GM10248 (cell line): Measurements from ENCODE around the gene SLMAP.

Experiments used
- CTCF ChIA-PET: fragments of 300-600 bp; sonication (Branson Sonifier 250); formaldehyde crosslinking; extraction: SDS; loops from one replicate; lab custom pipeline; 2021; ENCODE audit warnings: antibody characterized with exemption; lab: Yijun Ruan, JAX
- POLR2A ChIA-PET: fragments of 350-650 bp; sonication (Branson Sonifier 250); formaldehyde crosslinking; extraction: SDS; loops from one replicate; lab custom pipeline; 2020; ENCODE audit warnings: antibody characterized with exemption; lab: Yijun Ruan, JAX
- DNase-seq: peaks from one replicate; pipeline ENCODE4 v3.0.0; 2012; ENCODE audit errors: extremely low spot score
- TF ChIP-seq, protein P1 (sequence below): IDR thresholded peaks from 2 replicates; pipeline ENCODE4 v1.5.1; 2012; ENCODE audit warnings: mild to moderate bottlenecking, low read depth; ENCODE audit errors: extremely low read depth, missing control alignments, control extremely low read depth

Gene SLMAP

GRCh38 chr3:57918123-57918837 is 162.2 kb downstream of the SLMAP start:
- POLR2A ChIA-PET = no interaction called here
- DNase-seq = no peak
- TF ChIP-seq, protein P1, sequence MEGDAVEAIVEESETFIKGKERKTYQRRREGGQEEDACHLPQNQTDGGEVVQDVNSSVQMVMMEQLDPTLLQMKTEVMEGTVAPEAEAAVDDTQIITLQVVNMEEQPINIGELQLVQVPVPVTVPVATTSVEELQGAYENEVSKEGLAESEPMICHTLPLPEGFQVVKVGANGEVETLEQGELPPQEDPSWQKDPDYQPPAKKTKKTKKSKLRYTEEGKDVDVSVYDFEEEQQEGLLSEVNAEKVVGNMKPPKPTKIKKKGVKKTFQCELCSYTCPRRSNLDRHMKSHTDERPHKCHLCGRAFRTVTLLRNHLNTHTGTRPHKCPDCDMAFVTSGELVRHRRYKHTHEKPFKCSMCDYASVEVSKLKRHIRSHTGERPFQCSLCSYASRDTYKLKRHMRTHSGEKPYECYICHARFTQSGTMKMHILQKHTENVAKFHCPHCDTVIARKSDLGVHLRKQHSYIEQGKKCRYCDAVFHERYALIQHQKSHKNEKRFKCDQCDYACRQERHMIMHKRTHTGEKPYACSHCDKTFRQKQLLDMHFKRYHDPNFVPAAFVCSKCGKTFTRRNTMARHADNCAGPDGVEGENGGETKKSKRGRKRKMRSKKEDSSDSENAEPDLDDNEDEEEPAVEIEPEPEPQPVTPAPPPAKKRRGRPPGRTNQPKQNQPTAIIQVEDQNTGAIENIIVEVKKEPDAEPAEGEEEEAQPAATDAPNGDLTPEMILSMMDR = no peak
- CTCF ChIA-PET = interaction anchor here (1.0 to 1.8 kb wide), 4 partner anchors 9 to 16 kb away, joined by 3 to 5 read pairs (median 4); no protein-coding TSS in a partner anchor

DNA sequence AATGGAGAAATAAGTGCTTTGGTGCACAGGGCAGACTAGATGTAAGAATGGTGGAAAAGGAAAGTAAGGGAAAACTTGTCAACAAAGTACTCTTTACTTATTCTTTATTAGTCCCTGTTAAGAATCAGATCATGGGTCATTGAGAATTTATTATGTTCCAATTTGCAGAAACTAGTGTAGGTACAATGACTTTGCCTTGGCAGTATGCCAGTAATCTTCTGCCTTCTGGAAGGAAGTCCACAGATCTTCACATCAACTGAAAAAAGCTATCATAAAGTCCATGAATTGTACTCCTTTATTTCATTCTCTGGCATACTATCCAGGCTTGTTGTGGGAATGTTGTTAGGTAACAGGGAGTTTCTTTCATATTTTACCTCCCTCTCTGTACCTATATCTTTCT is 163.9 kb downstream of the SLMAP start:
- TF ChIP-seq, protein P1 = no peak
- no peak for DNase-seq
- CTCF ChIA-PET = interaction anchor here (1.8 kb wide), 1 partner anchor 9 kb away, joined by 5 read pairs; no protein-coding TSS in a partner anchor
- POLR2A ChIA-PET = no interaction called here

GRCh38 chr3:57923101-57923500 is 167.0 kb downstream of the SLMAP start:
- DNase-seq = no peak
- ChIA-PET POLR2A (no interaction called here), CTCF (no interaction called here)
- TF ChIP-seq, protein P1 = no peak

DNA sequence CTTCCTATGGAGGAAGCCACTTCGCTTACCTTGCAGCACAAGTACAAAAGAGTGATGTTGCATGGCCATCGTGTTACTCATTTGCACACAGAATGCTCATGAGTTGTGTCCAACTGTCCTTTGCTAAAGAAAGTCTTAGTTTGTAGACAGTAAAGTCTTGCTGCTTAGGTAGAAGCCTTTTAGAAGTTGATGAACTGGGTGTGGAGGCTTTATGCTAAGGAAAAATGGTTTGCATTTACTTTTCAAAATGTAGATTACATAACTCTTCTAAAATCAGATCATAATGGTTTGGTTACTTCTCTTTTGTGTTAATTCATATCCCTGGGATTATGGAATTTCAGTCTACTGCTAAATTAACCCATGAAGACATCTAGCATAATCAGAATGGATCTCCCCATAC is 167.6 kb downstream of the SLMAP start:
- no peak for DNase-seq
- CTCF ChIA-PET = interaction anchor here (1.0 to 1.6 kb wide), 2 partner anchors 8 to 68 kb away, joined by 3 to 7 read pairs; no protein-coding TSS in a partner anchor
- TF ChIP-seq, protein P1 = no peak
- POLR2A ChIA-PET = interaction anchor here (0.7 kb wide), 1 partner anchor 622 kb away, joined by 3 read pairs; no protein-coding TSS in a partner anchor

GRCh38 chr3:57927166-57927565 is 171.1 kb downstream of the SLMAP start:
- ChIA-PET CTCF (interaction anchor here (0.6 to 1.5 kb wide), 3 partner anchors 9 to 311 kb away, joined by 3 to 4 read pairs (median 4); no protein-coding TSS in a partner anchor), POLR2A (no interaction called here)
- TF ChIP-seq, protein P1 = no peak
- no peak for DNase-seq

DNA sequence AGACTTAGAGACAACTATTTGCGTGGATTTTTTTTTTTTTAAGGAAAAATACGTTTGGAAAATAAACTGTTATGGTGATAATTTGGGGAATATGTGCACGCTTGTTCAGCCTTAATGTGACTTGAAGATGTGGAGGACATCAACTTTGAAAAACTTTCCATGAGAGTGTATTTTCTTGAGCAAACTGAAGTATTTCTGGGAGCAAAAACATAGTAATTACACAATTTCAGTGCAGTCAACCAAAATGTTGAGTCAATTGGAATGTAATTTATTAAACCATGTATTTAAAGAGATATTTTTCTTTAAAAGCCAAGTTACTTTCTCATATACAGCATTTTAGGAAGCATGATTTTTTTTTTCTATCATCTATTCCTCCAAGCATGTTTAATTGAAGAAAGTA is 171.8 kb downstream of the SLMAP start:
- TF ChIP-seq, protein P1 = no peak
- DNase-seq = no peak
- ChIA-PET CTCF (interaction anchor here (0.6 to 1.9 kb wide), 4 partner anchors 9 to 310 kb away, joined by 3 to 5 read pairs (median 4); no protein-coding TSS in a partner anchor), POLR2A (no interaction called here)
